OCI-LY1 (cell line): ENCODE data around the gene U2AF1.
"Not testable (repeated sequence)": the region's sequence is repeated elsewhere in the genome, so short reads cannot be mapped to it uniquely, and the experiment has no call there.

ENCODE experiments used
- H2AFZ ChIP-seq: fragments of 200-600 bp; sonication (generic), shearing (Covaris generic); 2 replicates; pipeline ENCODE4 v1.6.0; 2014; ENCODE audit warnings: antibody characterized with exemption, mild to moderate bottlenecking, low read length
- H3F3A ChIP-seq: fragments of 200-600 bp; sonication (generic), shearing (Covaris generic); 2 replicates; pipeline ENCODE4 v1.6.0; 2014; ENCODE audit warnings: mild to moderate bottlenecking, antibody characterized with exemption, low read length, moderate library complexity; ENCODE audit not compliant: insufficient read depth
- H3K27ac ChIP-seq: fragments of 200-600 bp; sonication (generic); 2 replicates; pipeline ENCODE4 v1.5.1; 2014; ENCODE audit warnings: low read length, mixed run types, mild to moderate bottlenecking, low read depth; ENCODE audit not compliant: poor library complexity, severe bottlenecking
- H3K27me3 ChIP-seq: fragments of 200-600 bp; sonication (generic); 2 replicates; pipeline ENCODE4 v1.6.0; 2014; ENCODE audit warnings: antibody characterized with exemption, mild to moderate bottlenecking, low read length, moderate library complexity; ENCODE audit not compliant: insufficient read depth
- H3K36me3 ChIP-seq: fragments of 200-600 bp; sonication (generic); 2 replicates; pipeline ENCODE4 v1.6.1; 2014; ENCODE audit warnings: mild to moderate bottlenecking, antibody characterized with exemption, low read length, moderate library complexity, mixed read lengths; ENCODE audit not compliant: insufficient read depth
- H3K4me1 ChIP-seq: fragments of 200-600 bp; sonication (generic); 2 replicates; pipeline ENCODE4 v1.5.1; 2014; ENCODE audit warnings: mild to moderate bottlenecking, low read length, moderate library complexity; ENCODE audit not compliant: insufficient read depth, severe bottlenecking
- H3K4me2 ChIP-seq: fragments of 200-600 bp; sonication (generic), shearing (Covaris generic); 2 replicates; pipeline ENCODE4 v1.6.1; 2014; ENCODE audit warnings: low read length
- H3K4me3 ChIP-seq: fragments of 200-600 bp; sonication (generic); 2 replicates; pipeline ENCODE4 v1.5.1; 2014; ENCODE audit warnings: low read length, low read depth, mild to moderate bottlenecking, mixed read lengths; ENCODE audit not compliant: poor library complexity, severe bottlenecking
- H3K79me2 ChIP-seq: fragments of 200-600 bp; shearing (Covaris generic); 2 replicates; pipeline ENCODE4 v1.6.1; 2016; ENCODE audit warnings: mixed run types, low read length, mixed read lengths; ENCODE audit not compliant: insufficient read depth
- H3K9ac ChIP-seq: fragments of 200-600 bp; sonication (generic), shearing (Covaris generic); 2 replicates; pipeline ENCODE4 v1.6.1; 2014; ENCODE audit warnings: mild to moderate bottlenecking, low read length, mixed read lengths
- H3K9me2 ChIP-seq: fragments of 200-600 bp; sonication (generic), shearing (Covaris generic); 2 replicates; pipeline ENCODE4 v1.6.1; 2014; ENCODE audit warnings: low read depth, mild to moderate bottlenecking, low read length, mixed read lengths
- H3K9me3 ChIP-seq: fragments of 200-600 bp; shearing (Covaris generic); 2 replicates; pipeline ENCODE4 v1.6.1; 2014; ENCODE audit warnings: low read length, mixed read lengths
- H4K20me1 ChIP-seq: fragments of 200-600 bp; sonication (generic), shearing (Covaris generic); 2 replicates; pipeline ENCODE4 v1.6.0; 2016; ENCODE audit warnings: mild to moderate bottlenecking, low read length; ENCODE audit not compliant: insufficient read depth

The U2AF1 gene

DNA sequence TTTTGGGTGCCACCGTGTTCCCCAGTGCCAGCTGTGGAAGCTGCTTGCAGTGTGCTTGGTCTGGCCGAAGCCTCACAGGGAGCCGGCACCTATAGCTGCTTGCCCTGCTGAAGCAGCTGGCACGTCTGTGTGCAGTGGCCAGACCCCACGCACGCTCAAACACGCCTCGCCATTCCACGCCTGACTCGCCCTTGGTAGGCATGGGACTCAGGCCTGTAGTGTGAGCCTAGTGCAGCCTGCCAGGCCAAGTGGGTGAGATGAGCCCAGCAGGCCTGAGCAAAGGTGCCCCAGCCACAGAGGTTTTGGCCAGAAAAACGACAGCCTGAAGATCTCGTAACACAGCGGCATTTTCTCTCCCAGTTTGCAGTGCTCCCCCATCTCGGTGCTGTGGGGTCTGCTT is 64.1 kb downstream of the U2AF1 start:
- not testable (repeated sequence) for H2AFZ ChIP-seq, H3K9me3 ChIP-seq, H4K20me1 ChIP-seq, H3K27me3 ChIP-seq, H3K9me2 ChIP-seq, H3K9ac ChIP-seq, H3K4me2 ChIP-seq, H3F3A ChIP-seq, H3K36me3 ChIP-seq, H3K4me1 ChIP-seq, H3K79me2 ChIP-seq, H3K4me3 ChIP-seq, H3K27ac ChIP-seq
